K562 (cell line): Measurements from ENCODE around the gene ORC3. TPM values are rescaled to one million over a fixed set of nuclear protein-coding genes. Genes with fewer than 3 reads are reported as not detected.

ENCODE experiments used
- ATF3 ChIP-seq, 2 experiments: fragments of 450-650 bp in 1 of 2; sonication (generic) in 1 of 2; formaldehyde crosslinking in 1 of 2; IDR thresholded peaks in 1 of 2; conservative IDR thresholded peaks in 1 of 2; 2 replicates each; pipeline versions ENCODE4 v1.6.1 to v1.8.1; 2016 to 2023; ENCODE audit warnings: mild to moderate bottlenecking in 2 of 2, moderate library complexity in 2 of 2, inconsistent platforms in 1 of 2, missing genetic modification reagents in 1 of 2
- CCAR2 ChIP-seq: fragments of 200-400 bp; formaldehyde crosslinking; IDR thresholded peaks from 2 replicates; pipeline ENCODE4 v1.6.1; 2017; ENCODE audit warnings: mild to moderate bottlenecking, low read depth, low read length
- FOS ChIP-seq: IDR thresholded peaks from 3 replicates; pipeline ENCODE4 v1.6.1; 2011; ENCODE audit not compliant: insufficient read length; ENCODE audit errors: extremely low read depth
- MED1 ChIP-seq: sonication (generic); formaldehyde crosslinking; IDR thresholded peaks from 2 replicates; pipeline ENCODE4 v1.8.1; 2023; ENCODE audit warnings: missing genetic modification reagents, borderline replicate concordance
- MNT ChIP-seq, 2 experiments: fragments of 450-650 bp; conservative IDR thresholded peaks; 2 replicates each; pipeline ENCODE4 v1.6.1; 2017; ENCODE audit warnings: mild to moderate bottlenecking in 2 of 2, moderate library complexity in 2 of 2
- MTF1 ChIP-seq: fragments of 250-450 bp; sonication (Bioruptor Pico); IDR thresholded peaks from 2 replicates; pipeline ENCODE4 v1.9.0; 2021; ENCODE audit warnings: moderate library complexity, mild to moderate bottlenecking, inconsistent platforms, borderline replicate concordance
- NR2C1 ChIP-seq, 2 experiments: fragments of 450-650 bp; IDR thresholded peaks; 2 replicates each; pipeline ENCODE4 v1.6.1; 2017; ENCODE audit warnings: mild to moderate bottlenecking in 2 of 2, antibody characterized with exemption in 1 of 2, inconsistent platforms in 1 of 2, missing compliant biosample characterization in 1 of 2, missing genetic modification characterization in 1 of 2
- REST ChIP-seq, 2 experiments: fragments of 450-650 bp; formaldehyde crosslinking in 1 of 2; IDR thresholded peaks; 2 replicates each; pipeline versions ENCODE4 v1.4.0 to v1.6.1; 2014 to 2020; ENCODE audit warnings: mild to moderate bottlenecking in 2 of 2, borderline replicate concordance in 1 of 2, low read depth in 1 of 2
- SMAD1 ChIP-seq: fragments of 150-350 bp; IDR thresholded peaks from 2 replicates; pipeline ENCODE4 v1.6.1; 2014; ENCODE audit warnings: low read length, low read depth; ENCODE audit not compliant: partially characterized antibody
- TCF3 ChIP-seq: sonication (generic); formaldehyde crosslinking; IDR thresholded peaks from 2 replicates; pipeline ENCODE4 v1.4.0; 2020; ENCODE audit warnings: mild to moderate bottlenecking, missing genetic modification reagents
- ZBTB26 ChIP-seq: fragments of 450-650 bp; formaldehyde crosslinking; IDR thresholded peaks from 2 replicates; pipeline ENCODE4 v1.4.0; 2022; ENCODE audit warnings: missing genetic modification characterization
- polyA plus RNA-seq, 8 experiments: library from polyadenylated mRNA; depleted of rRNA in 4 of 8; stranded (reverse) in 5 of 8; unstranded in 3 of 8; fragments of >200 nt; fragmentation: Nextera tagmentation in 2 of 8; fragmentation: Illumina TruSeq in 1 of 8; extraction: Ambion mirVana in 2 of 8; extraction: Trizol in 1 of 8; gene quantifications; 2 replicates each; pipeline versions ENCODE4 v1.2.1 to v1.2.3, GENCODE V29; 2011 to 2014; ENCODE audit warnings: inconsistent platforms in 1 of 8, missing spikeins in 1 of 8
- total RNA-seq, 7 experiments: library from RNA; depleted of rRNA in 6 of 7; stranded (reverse); fragments of >200 nt in 6 of 7; fragmentation: Illumina TruSeq in 2 of 7; extraction: Trizol in 2 of 7; gene quantifications; 2 replicates each; pipeline versions ENCODE4 v1.2.1 to v1.2.3, GENCODE V29; 2011 to 2021; ENCODE audit warnings: low replicate concordance in 1 of 7

ORC3 gene
- total and polyA plus RNA-seq, 9 of the 15 experiments (the other 6 are each of a cell fraction or from before 2014, with no cell fraction given), result 28.8 to 159 (median 74.8) TPM

- TF ChIP-seq MNT (conservative IDR thresholded peaks at IDR 0.05) (no peak), ATF3 (IDR thresholded peaks at IDR 0.05) (no peak), ATF3 (CRISPR knock-in tag; conservative IDR thresholded peaks at IDR 0.05) (no peak), MED1 (no peak), NR2C1 (IDR thresholded peaks at IDR 0.05) (no peak), NR2C1 (tag; IDR thresholded peaks at IDR 0.05) (no peak), FOS (no peak), REST (IDR thresholded peaks at IDR 0.05; ENCODE audit: borderline replicate concordance) (no peak), REST (CRISPR knock-in tag; IDR thresholded peaks at IDR 0.05; ENCODE audit: low read depth) (no peak), ZBTB26 (no peak), CCAR2 (no peak), SMAD1 (no peak), TCF3 (no peak), MTF1 (CRISPR knock-in tag) (no peak)
- TF ChIP-seq, all 486 proteins: peak for 0
Measured at GRCh38 chr6:87633851-87634250, 43.9 kb downstream of the ORC3 start (continued).
